Neural progenitor cell (in vitro differentiated cells): Measurements from ENCODE around the gene TAF15. TPM values are rescaled to one million over a fixed set of nuclear protein-coding genes. Genes with fewer than 3 reads are reported as not detected.

Source experiments
- DNase-seq: peaks from one replicate; pipeline ENCODE4 v3.0.0-alpha.2; 2016; ENCODE audit warnings: low spot score
- H2AFZ ChIP-seq: fragments of 200-600 bp; sonication (generic); replicated peaks from 2 replicates; pipeline ENCODE4 v1.6.1; 2016; ENCODE audit warnings: antibody characterized with exemption
- H3F3A ChIP-seq: fragments of 200-600 bp; sonication (generic); 2 replicates; pipeline ENCODE4 v1.6.1; 2016; ENCODE audit warnings: antibody characterized with exemption, low read depth
- H3K27ac ChIP-seq: fragments of 200-600 bp; sonication (generic); 2 replicates; pipeline ENCODE4 v1.5.1; 2016; ENCODE audit warnings: mild to moderate bottlenecking
- H3K27me3 ChIP-seq: fragments of 200-600 bp; sonication (generic); 2 replicates; pipeline ENCODE4 v1.6.1; 2016; ENCODE audit warnings: mild to moderate bottlenecking, moderate library complexity
- H3K36me3 ChIP-seq: fragments of 200-600 bp; sonication (generic); 2 replicates; pipeline ENCODE4 v1.5.1; 2016
- H3K4me1 ChIP-seq: fragments of 200-600 bp; sonication (generic); 2 replicates; pipeline ENCODE4 v1.6.1; 2016; ENCODE audit warnings: mixed run types
- H3K4me2 ChIP-seq: fragments of 200-600 bp; sonication (generic); 2 replicates; pipeline ENCODE4 v1.6.1; 2016
- H3K4me3 ChIP-seq: fragments of 200-600 bp; sonication (generic); 2 replicates; pipeline ENCODE4 v1.5.1; 2016
- H3K79me2 ChIP-seq: fragments of 200-600 bp; sonication (generic); 2 replicates; pipeline ENCODE4 v1.6.1; 2016; ENCODE audit warnings: low read depth
- H3K9ac ChIP-seq: fragments of 200-600 bp; sonication (generic); 2 replicates; pipeline ENCODE4 v1.6.1; 2016
- H3K9me3 ChIP-seq: fragments of 200-600 bp; sonication (generic); 2 replicates; pipeline ENCODE4 v1.5.1; 2016; ENCODE audit warnings: low read depth
- H4K20me1 ChIP-seq: fragments of 200-600 bp; sonication (generic); 2 replicates; pipeline ENCODE4 v1.6.1; 2016; ENCODE audit warnings: low read depth
- H3K27ac Mint-ChIP-seq: 3 replicates; pipeline ENCODE4 v1.8.0; 2021; ENCODE audit warnings: mixed read lengths
- H3K27me3 Mint-ChIP-seq: 2 replicates; pipeline ENCODE4 v1.8.0; 2022; ENCODE audit warnings: low read depth, mild to moderate bottlenecking, inconsistent platforms, moderate library complexity, mixed read lengths; ENCODE audit not compliant: insufficient read depth
- H3K36me3 Mint-ChIP-seq: 3 replicates; pipeline ENCODE4 v1.8.0; 2021; ENCODE audit warnings: mixed read lengths
- H3K4me1 Mint-ChIP-seq: 3 replicates; pipeline ENCODE4 v1.8.0; 2021; ENCODE audit warnings: mixed read lengths
- H3K4me3 Mint-ChIP-seq: 3 replicates; pipeline ENCODE4 v1.8.0; 2021; ENCODE audit warnings: mild to moderate bottlenecking, moderate library complexity, mixed read lengths
- H3K9me3 Mint-ChIP-seq: 3 replicates; pipeline ENCODE4 v1.8.0; 2020; ENCODE audit warnings: mixed read lengths
- EZH2 ChIP-seq: fragments of 200-600 bp; sonication (generic); IDR thresholded peaks from 2 replicates; pipeline ENCODE4 v1.6.1; 2017; ENCODE audit warnings: antibody characterized with exemption, mild to moderate bottlenecking, moderate library complexity
- EZH2phosphoT487 ChIP-seq: fragments of 200-600 bp; sonication (generic); IDR thresholded peaks from 2 replicates; pipeline ENCODE4 v1.6.1; 2017; ENCODE audit warnings: antibody characterized with exemption
- total RNA-seq: library from RNA; depleted of rRNA; stranded (reverse); fragments of >200 nt; gene quantifications from 2 replicates; pipeline ENCODE4 v1.2.3, GENCODE V29; 2015; ENCODE audit warnings: low replicate concordance
- TF ChIP-seq, protein P1 (sequence below): fragments of 200-600 bp; sonication (generic); IDR thresholded peaks from 2 replicates; pipeline ENCODE4 v1.5.1; 2017; ENCODE audit warnings: antibody characterized with exemption, mild to moderate bottlenecking

Gene TAF15
- total RNA-seq, 1 donor from 2014 or later = 90.1 TPM

GRCh38 chr17:35775583-35775982, 33.7 kb upstream of the TAF15 start:
- no peaks in the 10 kb centered on the region for H3K9me3 ChIP-seq
- H2AFZ ChIP-seq = no peak overlapping the region
- no peak for DNase-seq
- peaks cover 30% of the 10 kb centered on the region for H3K4me1 ChIP-seq
- no peaks in the 10 kb centered on the region for H3K36me3 ChIP-seq
- peaks cover 5% of the 10 kb centered on the region for H3F3A ChIP-seq
- H3K36me3 Mint-ChIP-seq = no peaks in the 10 kb centered on the region
- no peak overlapping the region for H3K4me2 ChIP-seq
- H3K4me3 ChIP-seq = no peak overlapping the region
- no peaks in the 10 kb centered on the region for H3K79me2 ChIP-seq
- H3K27me3 ChIP-seq = no peaks in the 10 kb centered on the region
- TF ChIP-seq, protein P1, sequence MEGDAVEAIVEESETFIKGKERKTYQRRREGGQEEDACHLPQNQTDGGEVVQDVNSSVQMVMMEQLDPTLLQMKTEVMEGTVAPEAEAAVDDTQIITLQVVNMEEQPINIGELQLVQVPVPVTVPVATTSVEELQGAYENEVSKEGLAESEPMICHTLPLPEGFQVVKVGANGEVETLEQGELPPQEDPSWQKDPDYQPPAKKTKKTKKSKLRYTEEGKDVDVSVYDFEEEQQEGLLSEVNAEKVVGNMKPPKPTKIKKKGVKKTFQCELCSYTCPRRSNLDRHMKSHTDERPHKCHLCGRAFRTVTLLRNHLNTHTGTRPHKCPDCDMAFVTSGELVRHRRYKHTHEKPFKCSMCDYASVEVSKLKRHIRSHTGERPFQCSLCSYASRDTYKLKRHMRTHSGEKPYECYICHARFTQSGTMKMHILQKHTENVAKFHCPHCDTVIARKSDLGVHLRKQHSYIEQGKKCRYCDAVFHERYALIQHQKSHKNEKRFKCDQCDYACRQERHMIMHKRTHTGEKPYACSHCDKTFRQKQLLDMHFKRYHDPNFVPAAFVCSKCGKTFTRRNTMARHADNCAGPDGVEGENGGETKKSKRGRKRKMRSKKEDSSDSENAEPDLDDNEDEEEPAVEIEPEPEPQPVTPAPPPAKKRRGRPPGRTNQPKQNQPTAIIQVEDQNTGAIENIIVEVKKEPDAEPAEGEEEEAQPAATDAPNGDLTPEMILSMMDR = no peak
- TF ChIP-seq EZH2phosphoT487 = no peak
- TF ChIP-seq EZH2 = no peak
- no peaks in the 10 kb centered on the region for H4K20me1 ChIP-seq
- peaks cover 30% of the 10 kb centered on the region for H3K4me1 Mint-ChIP-seq
- H3K27ac Mint-ChIP-seq = no peak overlapping the region
- H3K9ac ChIP-seq = no peak overlapping the region
- no peak overlapping the region for H3K4me3 Mint-ChIP-seq
- peaks cover 9% of the 10 kb centered on the region for H3K27me3 Mint-ChIP-seq
- H3K9me3 Mint-ChIP-seq = no peaks in the 10 kb centered on the region
- H3K27ac ChIP-seq = no peak overlapping the region

- H3K4me3 Mint-ChIP-seq = no peak overlapping the region
- TF ChIP-seq EZH2 (no peak), EZH2phosphoT487 (no peak)
- TF ChIP-seq, protein P1 = no peak
- peaks cover 7% of the 10 kb centered on the region for H3K27me3 Mint-ChIP-seq
- Histone ChIP-seq H3F3A (peaks cover 5% of the 10 kb centered on the region), H3K27ac (no peak overlapping the region), H3K79me2 (no peaks in the 10 kb centered on the region), H3K36me3 (no peaks in the 10 kb centered on the region), H3K4me3 (no peak overlapping the region), H2AFZ (no peak overlapping the region), H3K4me1 (peaks cover 16% of the 10 kb centered on the region), H3K4me2 (no peak overlapping the region), H3K9ac (no peak overlapping the region), H3K27me3 (no peaks in the 10 kb centered on the region), H3K9me3 (no peaks in the 10 kb centered on the region), H4K20me1 (no peaks in the 10 kb centered on the region)
- DNase-seq = no peak
- H3K27ac Mint-ChIP-seq = no peak overlapping the region
- H3K9me3 Mint-ChIP-seq = no peaks in the 10 kb centered on the region
- H3K4me1 Mint-ChIP-seq = peaks cover 16% of the 10 kb centered on the region
- no peaks in the 10 kb centered on the region for H3K36me3 Mint-ChIP-seq
Observed at GRCh38 chr17:35778641-35779196, 30.6 kb upstream of the TAF15 start.

DNA sequence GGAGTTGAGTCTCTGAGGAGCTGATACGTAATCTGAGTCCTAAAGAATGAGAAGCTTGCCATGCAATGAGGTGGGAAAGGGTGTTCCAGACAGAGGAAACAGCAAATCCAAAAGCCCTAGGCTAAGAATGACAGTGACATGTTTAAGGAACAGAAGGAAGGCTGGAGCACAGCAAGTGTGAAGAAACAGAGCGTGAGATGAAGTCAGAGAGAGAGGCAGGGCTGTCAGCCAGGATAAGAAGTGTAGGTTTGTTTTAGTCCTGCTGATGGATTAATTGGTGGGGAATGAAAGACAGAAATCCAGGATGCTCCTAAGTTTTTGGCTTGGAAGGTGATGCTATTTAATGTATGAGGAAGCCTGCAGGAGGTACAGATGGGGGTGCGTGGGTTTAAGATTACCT, 28.3 kb upstream of the TAF15 start:
- Mint-ChIP-seq H3K4me3 (no peak overlapping the region), H3K9me3 (no peaks in the 10 kb centered on the region), H3K36me3 (no peaks in the 10 kb centered on the region), H3K27me3 (peaks cover 5% of the 10 kb centered on the region), H3K27ac (no peak overlapping the region), H3K4me1 (peaks cover 5% of the 10 kb centered on the region)
- Histone ChIP-seq H3K4me1 (no peaks in the 10 kb centered on the region), H2AFZ (no peak overlapping the region), H3K4me2 (no peak overlapping the region), H3F3A (no peaks in the 10 kb centered on the region), H3K36me3 (no peaks in the 10 kb centered on the region), H3K9ac (no peak overlapping the region), H3K27me3 (no peaks in the 10 kb centered on the region), H3K27ac (no peak overlapping the region), H3K9me3 (no peaks in the 10 kb centered on the region), H3K4me3 (no peak overlapping the region), H4K20me1 (no peaks in the 10 kb centered on the region), H3K79me2 (no peaks in the 10 kb centered on the region)
- TF ChIP-seq EZH2 (no peak), EZH2phosphoT487 (no peak)
- TF ChIP-seq, protein P1 = no peak
- DNase-seq = no peak
